Measurements from ENCODE around the gene ITGA6.

ITGA6 gene

DNA sequence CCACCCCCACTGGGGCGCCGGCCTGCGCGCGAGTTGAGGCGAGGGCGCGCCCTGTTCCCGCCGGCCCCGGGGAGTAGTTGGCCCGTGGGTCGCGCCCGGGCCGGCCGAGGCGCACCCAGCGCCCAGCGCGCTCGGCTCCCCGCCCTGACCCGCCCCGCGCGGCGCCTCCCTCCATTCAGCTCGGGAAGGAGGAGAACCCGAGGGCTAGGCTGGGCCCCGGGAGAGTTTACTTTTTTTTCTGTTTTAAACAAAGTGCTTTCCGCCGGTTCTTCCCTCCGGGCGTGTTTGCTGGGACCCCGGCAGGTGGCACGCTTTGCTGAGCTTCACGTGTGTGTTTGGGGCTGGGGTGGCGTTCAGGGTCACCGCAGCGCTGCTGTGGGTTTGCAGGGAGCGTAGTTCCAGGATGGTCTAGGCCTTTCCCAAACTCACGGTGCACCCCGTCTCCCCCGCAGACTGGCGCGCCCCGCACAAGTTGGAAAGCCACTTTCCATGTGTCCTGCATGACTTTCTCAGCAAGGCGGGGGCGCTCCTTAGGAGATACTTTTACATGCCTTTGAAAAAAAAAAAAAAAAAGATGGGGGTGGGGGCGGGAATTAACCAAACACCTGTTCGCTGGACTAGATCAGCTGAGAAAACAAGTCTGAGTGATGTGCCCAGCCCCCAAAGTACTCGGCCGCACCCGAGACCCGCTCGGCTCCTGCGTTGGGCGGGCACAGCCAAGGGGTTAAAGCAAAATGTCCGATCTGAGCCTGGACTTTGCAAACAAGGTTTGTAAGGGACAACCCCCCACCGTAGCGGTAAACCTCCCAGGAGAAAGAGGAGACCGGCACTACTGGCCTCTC is 825 bp downstream of the ITGA6 start:
- TF ChIP-seq, protein P1, sequence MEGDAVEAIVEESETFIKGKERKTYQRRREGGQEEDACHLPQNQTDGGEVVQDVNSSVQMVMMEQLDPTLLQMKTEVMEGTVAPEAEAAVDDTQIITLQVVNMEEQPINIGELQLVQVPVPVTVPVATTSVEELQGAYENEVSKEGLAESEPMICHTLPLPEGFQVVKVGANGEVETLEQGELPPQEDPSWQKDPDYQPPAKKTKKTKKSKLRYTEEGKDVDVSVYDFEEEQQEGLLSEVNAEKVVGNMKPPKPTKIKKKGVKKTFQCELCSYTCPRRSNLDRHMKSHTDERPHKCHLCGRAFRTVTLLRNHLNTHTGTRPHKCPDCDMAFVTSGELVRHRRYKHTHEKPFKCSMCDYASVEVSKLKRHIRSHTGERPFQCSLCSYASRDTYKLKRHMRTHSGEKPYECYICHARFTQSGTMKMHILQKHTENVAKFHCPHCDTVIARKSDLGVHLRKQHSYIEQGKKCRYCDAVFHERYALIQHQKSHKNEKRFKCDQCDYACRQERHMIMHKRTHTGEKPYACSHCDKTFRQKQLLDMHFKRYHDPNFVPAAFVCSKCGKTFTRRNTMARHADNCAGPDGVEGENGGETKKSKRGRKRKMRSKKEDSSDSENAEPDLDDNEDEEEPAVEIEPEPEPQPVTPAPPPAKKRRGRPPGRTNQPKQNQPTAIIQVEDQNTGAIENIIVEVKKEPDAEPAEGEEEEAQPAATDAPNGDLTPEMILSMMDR (IDR thresholded peaks at IDR 0.05; ENCODE audit: control insufficient read depth, extremely low read depth, insufficient read depth), result no peak
- DNase-seq (ENCODE audit: low read depth), result no peak
- H3K4me3 ChIP-seq (ENCODE audit: low read depth, low read length), result peak overlapping the region; percentile 68

DNA sequence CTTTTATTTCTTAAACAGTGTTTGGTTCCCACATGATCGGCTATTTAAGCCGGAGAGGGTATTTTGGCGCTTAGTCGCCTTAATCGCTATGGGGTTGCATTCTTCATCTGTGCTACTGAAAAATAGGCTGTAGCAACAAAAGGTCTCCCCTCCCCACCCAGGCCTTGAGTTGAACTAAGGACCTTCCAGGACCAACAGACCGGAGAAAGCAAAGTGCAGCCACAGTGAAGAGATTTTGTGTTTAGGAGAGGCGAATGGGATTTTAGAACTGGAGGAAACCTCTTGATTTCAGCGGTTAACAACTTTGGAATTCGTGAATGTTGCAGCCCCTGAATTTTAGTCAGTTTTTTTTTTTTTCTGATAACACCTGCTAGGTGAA is 1.4 kb downstream of the ITGA6 start:
- H3K4me3 ChIP-seq (ENCODE audit: low read depth, low read length), result peak overlapping the region; percentile 68
- TF ChIP-seq, protein P1 (IDR thresholded peaks at IDR 0.05; ENCODE audit: control insufficient read depth, extremely low read depth, insufficient read depth), result no peak

DNA sequence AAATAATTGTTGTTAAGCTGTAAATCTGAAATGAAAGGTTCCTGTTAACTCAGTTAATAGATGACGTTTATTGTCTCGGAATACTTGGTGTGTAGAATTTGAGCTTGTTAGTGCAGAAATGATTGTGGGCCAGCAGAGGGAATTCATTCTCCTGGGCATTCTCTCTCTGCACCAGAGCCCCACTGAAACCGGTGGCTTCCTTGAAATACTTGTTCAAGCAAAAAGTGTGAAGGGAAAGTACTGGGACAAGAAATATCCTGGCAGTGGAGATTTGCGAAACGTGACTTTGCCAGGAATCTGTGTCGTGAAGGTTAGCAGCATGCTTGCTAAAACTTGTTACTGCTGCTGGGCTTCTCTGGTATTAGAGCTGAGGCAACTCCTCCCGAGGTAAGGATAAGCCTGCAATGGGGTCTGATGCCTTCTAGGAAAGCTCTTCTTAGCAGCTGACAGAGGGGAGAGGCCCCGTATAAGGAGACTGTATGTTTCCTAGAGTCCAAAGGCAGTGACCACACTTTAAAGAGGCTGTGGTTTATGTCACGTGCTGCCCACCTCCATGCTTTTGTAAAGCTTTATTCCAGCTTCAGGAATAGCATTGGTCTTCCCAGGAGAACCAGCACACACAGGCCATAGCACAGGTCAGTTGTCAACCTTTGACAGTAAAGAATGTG is 2.0 kb downstream of the ITGA6 start:
- H3K4me3 ChIP-seq (ENCODE audit: low read depth, low read length), result no peak overlapping the region
- no peak for DNase-seq (ENCODE audit: low read depth)
- TF ChIP-seq, protein P1 (IDR thresholded peaks at IDR 0.05; ENCODE audit: control insufficient read depth, extremely low read depth, insufficient read depth), result no peak

More for the DNA sequence above, 1.4 kb downstream of the ITGA6 start:
- no peak for DNase-seq (ENCODE audit: low read depth)

- no peak for DNase-seq (ENCODE audit: low read depth)
- no peak overlapping the region for H3K4me3 ChIP-seq (ENCODE audit: low read depth, low read length)
- TF ChIP-seq, protein P1 (IDR thresholded peaks at IDR 0.05; ENCODE audit: control insufficient read depth, extremely low read depth, insufficient read depth), result no peak
Observed at GRCh38 chr2:172430027-172430426, 2.6 kb downstream of the ITGA6 start.

DNA sequence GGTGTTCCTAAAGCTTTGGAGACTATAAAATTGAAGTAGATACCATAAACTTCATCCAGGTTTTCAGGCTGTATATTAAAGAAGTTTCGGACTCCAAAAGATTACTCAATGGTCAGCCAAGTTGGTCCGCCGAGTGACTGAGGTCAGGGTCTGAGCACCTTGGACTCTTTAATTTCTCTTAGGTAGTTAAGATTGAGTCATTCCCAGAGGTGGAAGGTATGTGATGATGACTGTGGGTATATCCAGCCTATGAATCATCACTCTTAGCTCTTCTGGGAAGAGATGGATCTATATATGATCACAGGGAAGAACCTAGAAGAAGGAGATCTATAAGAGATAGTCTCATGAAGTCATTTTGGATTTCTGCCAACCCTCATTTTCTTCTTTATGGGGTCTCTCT is 3.3 kb downstream of the ITGA6 start:
- H3K4me3 ChIP-seq (ENCODE audit: low read depth, low read length), result no peak overlapping the region
- DNase-seq (ENCODE audit: low read depth), result no peak
- TF ChIP-seq, protein P1 (IDR thresholded peaks at IDR 0.05; ENCODE audit: control insufficient read depth, extremely low read depth, insufficient read depth), result no peak

DNA sequence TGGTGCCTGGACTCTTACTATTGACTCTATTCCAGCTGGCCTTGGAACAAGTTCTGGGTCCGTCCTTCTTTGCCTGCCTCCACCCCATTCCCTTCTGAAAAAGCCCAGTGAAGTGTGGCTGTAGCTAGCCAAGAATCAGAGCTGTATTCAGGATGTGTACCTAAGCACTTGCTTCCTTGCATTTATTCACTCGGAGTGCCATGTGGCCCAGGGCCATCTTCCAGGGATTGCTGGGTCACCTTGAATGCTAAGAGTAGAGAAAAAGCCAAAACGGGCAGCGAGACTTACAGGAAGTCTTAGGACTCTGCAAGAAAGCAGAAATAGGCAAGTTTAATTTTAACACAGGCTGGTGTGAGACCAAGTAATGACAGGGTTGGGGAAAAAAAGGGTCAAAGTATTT is 4.1 kb downstream of the ITGA6 start:
- H3K4me3 ChIP-seq (ENCODE audit: low read depth, low read length), result no peak overlapping the region
- peak; percentile 96 for DNase-seq (ENCODE audit: low read depth)
- TF ChIP-seq, protein P1 (IDR thresholded peaks at IDR 0.05; ENCODE audit: control insufficient read depth, extremely low read depth, insufficient read depth), result no peak
